ENCODE measurements around the gene ALX4. TPM values are rescaled to one million over a fixed set of nuclear protein-coding genes. Genes with fewer than 3 reads are reported as not detected.

The ALX4 gene
- total RNA-seq, 1 donor from 2014 or later, result not detected

DNA sequence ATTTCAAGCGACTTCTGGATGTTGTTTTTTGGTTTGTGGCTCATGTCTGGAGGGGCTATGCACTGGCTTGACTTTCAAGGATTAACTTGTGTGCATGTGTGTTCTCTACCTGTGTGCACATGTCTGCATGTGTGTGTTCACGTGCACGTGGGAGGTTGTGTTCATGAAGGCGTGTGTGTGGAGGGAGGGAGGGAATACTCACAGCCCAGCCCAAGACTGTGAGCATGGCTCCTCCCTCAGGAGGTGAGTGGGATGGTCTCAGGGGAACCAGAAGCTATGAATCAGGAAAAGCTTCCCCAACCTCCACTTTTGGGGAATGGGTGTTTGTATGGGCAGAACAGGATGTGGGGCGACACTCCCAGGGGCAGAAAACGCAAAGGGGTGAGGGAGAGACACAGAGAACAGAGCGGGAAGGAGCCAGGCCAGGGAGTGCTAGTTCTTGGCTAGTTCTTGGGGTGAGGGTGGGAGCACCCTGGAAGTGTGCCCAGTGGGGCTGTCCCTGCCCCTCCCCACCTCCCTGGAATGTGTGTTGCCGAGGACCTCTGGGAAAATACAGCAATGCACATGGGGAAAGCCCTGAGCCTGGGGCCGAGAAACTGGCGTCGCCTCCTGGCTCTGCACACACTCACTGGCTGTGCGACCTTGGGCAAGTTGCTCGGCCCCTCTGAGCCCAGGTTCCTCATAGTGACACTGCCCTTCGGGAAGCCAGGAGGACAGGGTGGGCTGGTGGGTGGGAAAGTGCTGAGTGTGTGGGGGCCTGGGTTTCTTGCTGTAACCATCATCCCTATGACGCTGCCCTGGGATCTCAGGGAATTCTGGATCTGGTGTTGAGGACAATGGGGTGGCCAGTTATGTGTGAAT is 16.9 kb upstream of the ALX4 start:
- intact Hi-C loops (cut with DNase I), result no loop called here
- H3K9me3 ChIP-seq, result no peaks in the 10 kb centered on the region
- no peak overlapping the region for H3K4me3 ChIP-seq
- DNase-seq (ENCODE audit: extremely low spot score in 2 of 2), result no peak
- H3K27ac ChIP-seq, result no peak overlapping the region
- no peaks in the 10 kb centered on the region for H3K36me3 ChIP-seq
- TF ChIP-seq POLR2A (IDR thresholded peaks at IDR 0.05) (no peak), POLR2AphosphoS5 (IDR thresholded peaks at IDR 0.05; ENCODE audit: insufficient read depth in 1 of 2, low read depth in 1 of 2) (no peak)
- peaks cover 8% of the 10 kb centered on the region for H3K27me3 ChIP-seq
- H3K4me1 ChIP-seq, result no peaks in the 10 kb centered on the region

DNA sequence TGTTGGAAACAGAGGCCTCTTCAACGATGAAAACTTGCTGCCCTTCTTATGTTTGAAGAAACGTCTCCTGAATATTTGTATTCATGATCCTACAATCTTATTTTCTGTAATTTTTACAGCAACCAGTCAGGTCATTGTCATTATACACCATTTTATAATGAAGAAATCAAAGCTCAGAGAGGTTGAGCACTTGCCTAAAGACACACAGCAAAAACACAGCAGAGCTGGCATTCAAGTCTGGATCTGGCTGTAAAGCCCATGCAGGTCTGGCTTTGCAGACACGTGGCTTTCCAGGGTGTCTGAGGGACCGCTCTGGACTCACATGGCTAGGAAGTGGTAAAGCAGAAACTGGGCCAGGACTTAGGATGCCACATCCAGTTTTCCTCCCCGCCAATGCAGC is 15.8 kb upstream of the ALX4 start:
- Histone ChIP-seq H3K4me1 (no peaks in the 10 kb centered on the region), H3K27ac (no peak overlapping the region), H3K36me3 (no peaks in the 10 kb centered on the region), H3K9me3 (no peaks in the 10 kb centered on the region), H3K4me3 (no peak overlapping the region), H3K27me3 (peaks cover 8% of the 10 kb centered on the region)
- no peak for DNase-seq (ENCODE audit: extremely low spot score in 2 of 2)
- intact Hi-C loops (cut with DNase I), result no loop called here
- TF ChIP-seq POLR2AphosphoS5 (IDR thresholded peaks at IDR 0.05; ENCODE audit: insufficient read depth in 1 of 2, low read depth in 1 of 2), result no peak
- TF ChIP-seq POLR2A (IDR thresholded peaks at IDR 0.05), result no peak
- TF ChIP-seq, protein P1, sequence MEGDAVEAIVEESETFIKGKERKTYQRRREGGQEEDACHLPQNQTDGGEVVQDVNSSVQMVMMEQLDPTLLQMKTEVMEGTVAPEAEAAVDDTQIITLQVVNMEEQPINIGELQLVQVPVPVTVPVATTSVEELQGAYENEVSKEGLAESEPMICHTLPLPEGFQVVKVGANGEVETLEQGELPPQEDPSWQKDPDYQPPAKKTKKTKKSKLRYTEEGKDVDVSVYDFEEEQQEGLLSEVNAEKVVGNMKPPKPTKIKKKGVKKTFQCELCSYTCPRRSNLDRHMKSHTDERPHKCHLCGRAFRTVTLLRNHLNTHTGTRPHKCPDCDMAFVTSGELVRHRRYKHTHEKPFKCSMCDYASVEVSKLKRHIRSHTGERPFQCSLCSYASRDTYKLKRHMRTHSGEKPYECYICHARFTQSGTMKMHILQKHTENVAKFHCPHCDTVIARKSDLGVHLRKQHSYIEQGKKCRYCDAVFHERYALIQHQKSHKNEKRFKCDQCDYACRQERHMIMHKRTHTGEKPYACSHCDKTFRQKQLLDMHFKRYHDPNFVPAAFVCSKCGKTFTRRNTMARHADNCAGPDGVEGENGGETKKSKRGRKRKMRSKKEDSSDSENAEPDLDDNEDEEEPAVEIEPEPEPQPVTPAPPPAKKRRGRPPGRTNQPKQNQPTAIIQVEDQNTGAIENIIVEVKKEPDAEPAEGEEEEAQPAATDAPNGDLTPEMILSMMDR (IDR thresholded peaks at IDR 0.05), result no peak

DNA sequence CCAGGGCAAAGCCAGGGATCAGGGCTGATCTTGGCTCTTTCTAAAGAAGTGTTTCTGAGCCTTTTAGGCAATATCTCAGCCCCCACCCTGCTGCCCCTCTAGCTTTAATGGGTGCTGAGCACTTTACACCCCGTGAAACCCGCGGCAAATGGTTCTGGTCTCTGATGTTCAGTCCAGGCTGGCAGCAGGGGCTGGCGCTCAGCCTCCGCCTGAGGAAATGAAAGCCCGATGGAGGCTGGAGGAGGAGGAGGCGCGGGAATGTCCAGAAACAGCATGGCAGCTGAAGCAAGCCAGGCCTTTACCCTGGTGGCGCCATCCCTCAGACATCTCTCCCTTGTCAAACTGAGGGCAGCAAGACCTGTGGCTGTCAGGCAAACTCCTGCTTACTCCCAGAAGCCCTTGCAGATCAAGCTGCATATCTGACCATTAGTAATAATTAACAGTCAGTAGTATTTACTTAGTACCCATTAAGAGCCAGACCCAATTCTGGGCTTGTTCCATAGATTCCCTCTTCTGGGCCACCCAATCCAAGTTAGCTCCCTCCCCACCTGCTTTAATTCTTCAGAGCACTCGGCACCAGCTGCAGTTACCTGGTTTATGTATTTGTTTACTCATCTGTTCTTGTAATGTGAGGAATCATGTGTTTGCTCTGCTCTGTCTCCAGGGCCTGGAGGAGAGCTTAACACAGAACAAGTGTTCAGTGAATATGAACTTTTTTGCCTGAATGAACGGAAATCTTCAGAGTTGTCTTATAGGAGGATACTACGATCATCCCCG is 15.0 kb upstream of the ALX4 start:
- TF ChIP-seq, protein P1 (IDR thresholded peaks at IDR 0.05), result no peak
- TF ChIP-seq POLR2AphosphoS5 (IDR thresholded peaks at IDR 0.05; ENCODE audit: insufficient read depth in 1 of 2, low read depth in 1 of 2) (no peak), POLR2A (IDR thresholded peaks at IDR 0.05) (no peak)
- peaks cover 8% of the 10 kb centered on the region for H3K27me3 ChIP-seq

DNA sequence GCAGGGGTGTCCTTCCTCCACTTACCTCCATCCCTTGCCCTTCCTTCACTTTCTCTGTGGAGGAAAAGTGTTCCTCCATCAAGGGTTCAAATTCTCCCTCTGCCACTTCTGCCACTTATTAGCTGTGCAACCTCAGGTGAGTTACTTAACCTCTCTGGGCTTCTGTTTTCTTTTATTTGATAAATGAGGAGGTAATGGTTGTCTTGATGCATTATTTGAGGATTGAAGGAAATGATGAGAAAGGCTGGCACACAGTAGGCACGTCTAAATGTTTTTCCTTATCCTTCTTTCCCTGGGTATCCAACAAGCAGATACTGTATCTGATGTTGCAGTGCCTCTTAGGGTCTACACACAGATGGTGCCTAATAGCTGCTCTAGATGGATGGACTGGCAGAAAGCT is 14.3 kb upstream of the ALX4 start:
- H3K36me3 ChIP-seq, result no peaks in the 10 kb centered on the region
- H3K4me1 ChIP-seq, result peaks cover 7% of the 10 kb centered on the region
- no peak for DNase-seq (ENCODE audit: extremely low spot score in 2 of 2)
- H3K4me3 ChIP-seq, result no peak overlapping the region
- TF ChIP-seq, protein P1 (IDR thresholded peaks at IDR 0.05), result no peak
- TF ChIP-seq POLR2AphosphoS5 (IDR thresholded peaks at IDR 0.05; ENCODE audit: insufficient read depth in 1 of 2, low read depth in 1 of 2), result no peak
- TF ChIP-seq POLR2A (IDR thresholded peaks at IDR 0.05), result no peak
- H3K9me3 ChIP-seq, result no peaks in the 10 kb centered on the region
- H3K27me3 ChIP-seq, result peaks cover 8% of the 10 kb centered on the region
- intact Hi-C loops (cut with DNase I), result no loop called here
- no peak overlapping the region for H3K27ac ChIP-seq

More for the DNA sequence above, 15.0 kb upstream of the ALX4 start:
- Histone ChIP-seq H3K4me1 (peaks cover 1% of the 10 kb centered on the region), H3K27ac (no peak overlapping the region), H3K36me3 (no peaks in the 10 kb centered on the region), H3K4me3 (no peak overlapping the region), H3K9me3 (no peaks in the 10 kb centered on the region)
- no peak for DNase-seq (ENCODE audit: extremely low spot score in 2 of 2)
- intact Hi-C loops (cut with DNase I), result no loop called here

DNA sequence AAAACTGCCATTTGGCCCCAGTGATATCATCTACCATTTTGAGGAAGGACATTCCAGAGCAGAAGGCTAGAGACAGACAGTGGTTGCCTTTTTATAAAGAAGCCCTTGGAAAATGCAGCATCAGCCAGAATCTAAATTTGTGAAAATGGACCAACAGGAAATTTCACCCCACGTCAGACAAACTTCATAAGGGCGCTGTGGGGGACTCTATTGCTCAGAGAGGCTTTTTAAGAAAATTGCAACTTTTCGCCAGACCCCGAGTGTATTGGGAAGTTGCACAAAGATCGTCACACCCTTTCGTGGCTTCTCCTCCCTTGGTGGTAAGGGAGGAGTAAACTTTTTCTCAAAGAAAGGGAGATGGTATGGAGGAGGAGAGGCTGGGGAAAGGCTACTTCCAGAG is 12.3 kb upstream of the ALX4 start:
- no peaks in the 10 kb centered on the region for H3K9me3 ChIP-seq
- H3K27me3 ChIP-seq, result peaks cover 8% of the 10 kb centered on the region
- peaks cover 7% of the 10 kb centered on the region for H3K4me1 ChIP-seq
- H3K27ac ChIP-seq, result no peak overlapping the region
- no peak for DNase-seq (ENCODE audit: extremely low spot score in 2 of 2)
- TF ChIP-seq POLR2AphosphoS5 (IDR thresholded peaks at IDR 0.05; ENCODE audit: insufficient read depth in 1 of 2, low read depth in 1 of 2), result no peak
- no peak for TF ChIP-seq POLR2A (IDR thresholded peaks at IDR 0.05)
- TF ChIP-seq, protein P1 (IDR thresholded peaks at IDR 0.05), result no peak
- no peaks in the 10 kb centered on the region for H3K36me3 ChIP-seq
- intact Hi-C loops (cut with DNase I), result no loop called here
- H3K4me3 ChIP-seq, result no peak overlapping the region
